Measurements from ENCODE around the gene PHEX.

Gene PHEX

DNA sequence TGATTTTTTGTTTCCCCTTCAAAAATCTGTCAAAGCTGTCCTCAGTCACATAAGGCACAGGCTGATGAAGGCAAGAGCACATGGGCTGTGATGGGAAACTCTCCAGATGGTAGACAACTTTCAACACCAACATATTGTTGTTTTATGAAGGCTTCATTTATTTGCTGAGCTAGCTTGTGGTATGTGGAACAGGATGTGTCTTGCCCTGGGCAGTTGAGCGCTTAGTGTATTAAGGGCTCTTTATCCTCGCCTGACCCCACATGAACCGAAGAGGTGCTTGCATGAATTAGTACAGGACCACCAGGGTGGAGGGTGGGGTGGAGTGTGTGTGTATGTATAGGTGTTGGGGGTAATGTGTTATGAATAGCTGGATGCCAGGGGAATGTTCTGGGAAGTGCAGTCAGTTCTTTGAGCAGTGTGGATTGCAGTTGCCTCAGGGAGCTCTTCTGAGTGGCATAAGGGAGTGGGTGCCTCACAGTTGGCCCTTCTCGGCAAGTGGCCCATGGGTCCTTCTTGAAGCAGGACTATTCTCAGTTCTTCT lies 103.1 kb downstream of the PHEX start:
- peak overlapping the region; percentile 9; the same call in 1 of the 2 replicates for H3K4me3 ChIP-seq
- peak overlapping the region; percentile 76 for H3K27ac ChIP-seq
- no peak for TF ChIP-seq FOXP2 (optimal IDR thresholded peaks at IDR 0.05; ENCODE audit: control extremely low read depth, extremely low read length, insufficient read depth)
- peak overlapping the region; percentile 14 for H3K9ac ChIP-seq (ENCODE audit: insufficient read length)
- no peak for DNase-seq (ENCODE audit: low read depth, low spot score)
- H3K36me3 ChIP-seq (ENCODE audit: insufficient read depth, low read length), result no peaks in the 10 kb centered on the region
- H3K9me3 ChIP-seq (ENCODE audit: low read depth, low read length), result no peaks in the 10 kb centered on the region

DNA sequence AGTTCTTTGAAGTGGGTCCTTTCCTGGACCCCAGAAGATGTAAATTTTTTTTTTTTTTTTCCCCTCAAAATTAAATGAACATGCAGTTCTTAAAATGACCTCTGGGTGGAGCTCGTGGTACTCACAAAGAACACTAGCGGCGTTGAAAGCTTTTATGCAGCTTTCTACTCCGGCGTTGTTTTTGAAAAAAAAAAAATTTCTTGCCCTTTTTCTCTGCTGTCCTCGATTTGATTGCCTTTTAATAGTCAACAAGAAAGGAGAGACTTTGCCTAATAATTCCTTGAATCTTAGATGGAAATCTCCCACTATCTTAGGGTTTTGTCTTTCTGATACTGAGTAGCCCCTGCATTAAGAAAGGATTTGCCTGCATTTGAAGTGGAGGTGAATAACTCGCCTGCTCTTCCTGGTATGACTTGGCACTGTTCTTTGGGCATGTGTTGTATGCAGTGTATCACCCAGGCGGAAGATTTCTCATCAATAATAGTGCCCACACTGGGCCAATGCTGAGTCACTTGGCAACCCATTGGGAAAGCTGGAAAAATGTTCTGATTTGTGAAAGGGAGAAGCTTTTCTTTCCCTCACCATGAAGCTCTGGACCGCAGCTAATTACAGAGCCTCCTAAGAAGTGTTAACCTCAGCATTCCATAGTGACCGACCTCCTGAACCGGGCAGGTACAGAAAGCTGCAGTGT lies 104.0 kb downstream of the PHEX start:
- Histone ChIP-seq H3K36me3 (ENCODE audit: insufficient read depth, low read length) (no peaks in the 10 kb centered on the region), H3K9ac (ENCODE audit: insufficient read length) (peak overlapping the region; percentile 48), H3K4me3 (peak overlapping the region; percentile 56; the same call in 1 of the 2 replicates), H3K9me3 (ENCODE audit: low read depth, low read length) (no peaks in the 10 kb centered on the region), H3K27ac (peak overlapping the region; percentile 76)
- peak; percentile 50 for DNase-seq (ENCODE audit: low read depth, low spot score)
- TF ChIP-seq POLR2AphosphoS5 (IDR thresholded peaks at IDR 0.05; ENCODE audit: borderline replicate concordance, low read depth, low read length) (no peak), EZH2 (IDR thresholded peaks at IDR 0.05) (no peak), FOXP2 (optimal IDR thresholded peaks at IDR 0.05; ENCODE audit: control extremely low read depth, extremely low read length, insufficient read depth) (no peak)

DNA sequence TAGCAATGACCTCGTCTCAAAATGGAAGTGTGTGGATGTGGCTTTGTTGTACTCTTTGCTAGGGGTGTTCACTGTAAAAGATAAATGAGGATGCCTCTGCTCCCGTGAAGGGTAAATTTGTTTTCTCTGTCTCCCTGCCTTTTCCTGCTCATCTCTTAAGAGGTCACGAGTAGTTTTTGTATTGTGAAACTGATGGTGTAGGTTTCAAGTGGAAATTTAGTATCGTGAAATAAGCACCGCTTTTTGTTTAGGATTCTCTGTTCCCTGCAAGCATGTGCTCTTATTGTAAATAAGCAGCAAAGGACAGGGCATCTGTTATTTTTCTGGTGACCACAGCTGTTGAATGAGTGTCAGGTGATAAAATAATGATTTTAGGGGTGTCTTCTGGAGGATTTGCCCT lies 104.6 kb downstream of the PHEX start:
- Histone ChIP-seq H3K27ac (no peak overlapping the region), H3K9me3 (ENCODE audit: low read depth, low read length) (no peaks in the 10 kb centered on the region)

DNA sequence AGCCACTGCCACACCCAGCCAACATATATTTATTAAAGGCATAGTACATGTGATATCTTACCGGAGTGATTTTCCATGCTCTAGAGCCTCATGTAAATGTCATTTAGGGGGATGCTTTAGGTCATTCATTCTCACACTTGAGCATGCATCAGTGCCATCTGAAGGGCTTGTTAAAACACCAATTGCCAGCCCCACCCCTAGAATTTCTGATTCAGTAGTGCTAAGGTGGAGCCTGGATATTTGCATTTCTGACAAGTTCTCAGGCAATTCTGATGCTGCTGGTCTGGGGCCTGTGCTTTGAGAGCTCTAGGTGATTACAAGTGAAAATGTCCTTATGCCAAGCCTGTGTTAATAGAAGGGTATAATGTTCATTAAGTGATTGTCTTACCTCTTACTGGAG lies 107.7 kb downstream of the PHEX start:
- H3K4me3 ChIP-seq, result no peak overlapping the region
- H3K27ac ChIP-seq, result no peak overlapping the region
- no peak for DNase-seq (ENCODE audit: low read depth, low spot score)
- H3K36me3 ChIP-seq (ENCODE audit: insufficient read depth, low read length), result no peaks in the 10 kb centered on the region
- H3K9me3 ChIP-seq (ENCODE audit: low read depth, low read length), result no peaks in the 10 kb centered on the region
- no peak overlapping the region for H3K9ac ChIP-seq (ENCODE audit: insufficient read length)
- TF ChIP-seq POLR2AphosphoS5 (IDR thresholded peaks at IDR 0.05; ENCODE audit: borderline replicate concordance, low read depth, low read length) (no peak), EZH2 (IDR thresholded peaks at IDR 0.05) (no peak), FOXP2 (optimal IDR thresholded peaks at IDR 0.05; ENCODE audit: control extremely low read depth, extremely low read length, insufficient read depth) (no peak)

More for the DNA sequence above, 104.6 kb downstream of the PHEX start:
- no peak for DNase-seq (ENCODE audit: low read depth, low spot score)
- H3K4me3 ChIP-seq, result no peak overlapping the region
- TF ChIP-seq EZH2 (IDR thresholded peaks at IDR 0.05) (no peak), FOXP2 (optimal IDR thresholded peaks at IDR 0.05; ENCODE audit: control extremely low read depth, extremely low read length, insufficient read depth) (no peak), POLR2AphosphoS5 (IDR thresholded peaks at IDR 0.05; ENCODE audit: borderline replicate concordance, low read depth, low read length) (no peak)
- no peaks in the 10 kb centered on the region for H3K36me3 ChIP-seq (ENCODE audit: insufficient read depth, low read length)
- peak overlapping the region; percentile 48 for H3K9ac ChIP-seq (ENCODE audit: insufficient read length)

DNA sequence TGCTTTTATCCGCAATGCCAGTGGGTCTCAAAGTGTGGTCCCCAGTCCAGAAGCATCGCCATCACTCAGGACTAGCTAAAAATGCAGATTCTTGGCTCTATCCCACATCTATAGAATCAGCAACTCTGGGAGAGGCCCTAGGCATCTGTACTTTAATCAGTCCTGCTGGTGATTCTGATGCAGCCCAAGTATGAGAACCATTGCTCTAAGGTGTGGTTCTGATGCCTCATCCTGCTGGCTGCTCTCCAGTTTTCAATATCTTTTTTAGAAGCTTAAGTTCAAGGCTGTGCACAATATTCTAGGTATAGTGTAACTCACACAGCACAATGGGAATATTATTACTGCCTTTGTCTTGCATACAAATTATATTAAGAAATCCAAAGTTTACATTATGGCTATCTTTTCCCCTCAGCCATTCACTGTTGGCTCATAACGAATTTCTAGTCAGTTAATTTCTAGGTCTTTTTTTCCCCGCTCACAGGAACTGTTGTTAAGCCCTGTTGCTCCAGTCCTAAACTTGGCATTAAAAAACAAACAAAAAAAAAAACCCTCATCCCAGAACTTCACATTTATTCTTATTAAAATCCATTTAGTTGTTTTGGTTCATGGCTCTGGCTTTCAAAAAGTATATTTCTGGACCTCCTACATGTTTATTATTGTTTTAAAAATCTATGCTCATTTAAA lies 109.1 kb downstream of the PHEX start:
- no peak for DNase-seq (ENCODE audit: low read depth, low spot score)
- no peak for TF ChIP-seq EZH2 (IDR thresholded peaks at IDR 0.05)
- no peak for TF ChIP-seq POLR2AphosphoS5 (IDR thresholded peaks at IDR 0.05; ENCODE audit: borderline replicate concordance, low read depth, low read length)
- no peak for TF ChIP-seq FOXP2 (optimal IDR thresholded peaks at IDR 0.05; ENCODE audit: control extremely low read depth, extremely low read length, insufficient read depth)
- H3K9ac ChIP-seq (ENCODE audit: insufficient read length), result no peak overlapping the region
- H3K27ac ChIP-seq, result no peak overlapping the region
- H3K36me3 ChIP-seq (ENCODE audit: insufficient read depth, low read length), result no peaks in the 10 kb centered on the region
- no peak overlapping the region for H3K4me3 ChIP-seq
- no peaks in the 10 kb centered on the region for H3K9me3 ChIP-seq (ENCODE audit: low read depth, low read length)

DNA sequence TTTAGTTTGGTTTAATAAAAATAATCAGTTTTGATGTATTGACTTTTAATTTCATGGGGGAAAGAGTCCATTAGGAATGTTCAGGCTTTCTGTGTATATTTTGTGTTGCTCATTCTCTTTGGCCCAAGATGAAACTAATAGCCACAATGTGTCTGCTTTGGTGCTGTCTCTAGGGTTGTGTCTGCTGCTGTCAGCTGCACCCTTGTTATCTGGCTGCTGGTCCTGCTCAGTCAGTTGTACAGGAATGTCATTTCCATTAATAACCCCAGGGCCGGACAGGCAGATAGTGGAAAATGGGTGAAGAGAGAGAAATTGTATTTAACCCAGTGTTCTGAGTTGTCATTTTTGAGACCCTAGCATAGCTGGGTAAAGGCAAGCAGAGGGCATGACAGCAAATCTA lies 115.1 kb downstream of the PHEX start:
- no peak for DNase-seq (ENCODE audit: low read depth, low spot score)
- H3K9me3 ChIP-seq (ENCODE audit: low read depth, low read length), result no peaks in the 10 kb centered on the region
- no peak overlapping the region for H3K4me3 ChIP-seq
- no peaks in the 10 kb centered on the region for H3K36me3 ChIP-seq (ENCODE audit: insufficient read depth, low read length)
- no peak overlapping the region for H3K27ac ChIP-seq
- H3K9ac ChIP-seq (ENCODE audit: insufficient read length), result no peak overlapping the region
- TF ChIP-seq POLR2AphosphoS5 (IDR thresholded peaks at IDR 0.05; ENCODE audit: borderline replicate concordance, low read depth, low read length), result no peak

DNA sequence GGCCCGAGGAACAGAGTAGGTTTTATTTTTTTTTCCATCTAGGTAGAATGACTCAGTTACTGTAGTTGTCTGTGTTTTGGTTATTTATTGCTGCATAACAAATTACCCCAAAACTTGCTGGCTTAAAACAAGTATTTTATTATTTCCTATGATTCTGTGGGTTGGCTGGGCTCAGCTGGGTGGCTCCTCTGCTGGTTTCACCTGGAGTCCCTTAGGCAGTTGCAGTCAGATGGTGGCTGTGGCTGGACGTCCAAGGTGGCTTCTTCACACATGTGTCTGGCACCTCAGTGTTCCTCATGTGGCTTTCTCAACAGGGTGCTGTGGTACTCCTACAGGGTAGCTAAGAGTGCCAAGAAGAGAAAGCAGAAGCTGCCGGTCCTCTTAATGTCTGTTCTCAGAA lies 115.8 kb downstream of the PHEX start:
- no peaks in the 10 kb centered on the region for H3K9me3 ChIP-seq (ENCODE audit: low read depth, low read length)
- H3K4me3 ChIP-seq, result no peak overlapping the region
- DNase-seq (ENCODE audit: low read depth, low spot score), result no peak
- no peaks in the 10 kb centered on the region for H3K36me3 ChIP-seq (ENCODE audit: insufficient read depth, low read length)
- H3K27ac ChIP-seq, result no peak overlapping the region
- no peak overlapping the region for H3K9ac ChIP-seq (ENCODE audit: insufficient read length)
- TF ChIP-seq FOXP2 (optimal IDR thresholded peaks at IDR 0.05; ENCODE audit: control extremely low read depth, extremely low read length, insufficient read depth) (no peak), EZH2 (IDR thresholded peaks at IDR 0.05) (no peak)

DNA sequence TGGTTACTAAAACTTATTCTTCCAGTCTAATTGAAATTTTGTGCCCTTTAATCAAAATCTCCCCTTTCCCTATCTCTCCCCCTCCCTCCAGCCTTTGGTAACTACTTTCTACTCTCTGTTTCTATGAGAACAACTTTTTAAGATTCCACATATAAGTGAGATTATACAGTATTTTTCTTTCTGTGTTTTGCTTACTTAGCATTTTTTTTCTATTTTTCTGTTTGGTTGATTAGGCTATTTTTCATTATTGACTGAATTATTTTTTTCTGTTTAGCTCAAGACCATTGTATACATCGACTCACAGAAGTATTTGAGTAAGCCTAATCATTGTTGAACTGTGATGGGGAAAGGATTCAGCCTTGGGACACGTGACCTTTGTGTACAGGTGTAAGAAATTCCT lies 116.4 kb downstream of the PHEX start:
- H3K36me3 ChIP-seq (ENCODE audit: insufficient read depth, low read length), result no peaks in the 10 kb centered on the region
- DNase-seq (ENCODE audit: low read depth, low spot score), result no peak
- H3K9ac ChIP-seq (ENCODE audit: insufficient read length), result no peak overlapping the region
- TF ChIP-seq FOXP2 (optimal IDR thresholded peaks at IDR 0.05; ENCODE audit: control extremely low read depth, extremely low read length, insufficient read depth), result no peak
- TF ChIP-seq POLR2AphosphoS5 (IDR thresholded peaks at IDR 0.05; ENCODE audit: borderline replicate concordance, low read depth, low read length), result no peak
- TF ChIP-seq EZH2 (IDR thresholded peaks at IDR 0.05), result no peak
- no peak overlapping the region for H3K4me3 ChIP-seq
- no peak overlapping the region for H3K27ac ChIP-seq
- no peaks in the 10 kb centered on the region for H3K9me3 ChIP-seq (ENCODE audit: low read depth, low read length)
